Neuronal stem cell (in vitro differentiated cells): Measurements from ENCODE around the gene SETX.

Source experiments
- DNase-seq: peaks from one replicate; pipeline ENCODE4 v3.0.0-alpha.2; 2013; ENCODE audit warnings: low spot score
- H2AFZ ChIP-seq: one replicate; pipeline ENCODE4 v1.6.1; 2013; ENCODE audit warnings: mild to moderate bottlenecking, low read length, inconsistent platforms
- H2AK5ac ChIP-seq: 2 replicates; pipeline ENCODE4 v1.6.1; 2013; ENCODE audit warnings: low read depth, mild to moderate bottlenecking, inconsistent platforms, low read length, moderate library complexity, mixed read lengths
- H2BK120ac ChIP-seq: 2 replicates; pipeline ENCODE4 v1.6.1; 2013; ENCODE audit warnings: low read depth, mild to moderate bottlenecking, inconsistent platforms, low read length, moderate library complexity, mixed read lengths
- H2BK12ac ChIP-seq: one replicate; pipeline ENCODE4 v1.6.1; 2013; ENCODE audit warnings: low read length, inconsistent platforms
- H2BK15ac ChIP-seq: 2 replicates; pipeline ENCODE4 v1.6.1; 2013; ENCODE audit warnings: mild to moderate bottlenecking, low read length, inconsistent platforms, mixed read lengths
- H2BK5ac ChIP-seq: one replicate; pipeline ENCODE4 v1.6.1; 2013; ENCODE audit warnings: inconsistent platforms, mild to moderate bottlenecking, low read length, moderate library complexity
- H3K14ac ChIP-seq: one replicate; pipeline ENCODE4 v1.6.1; 2013; ENCODE audit warnings: low read length, inconsistent platforms
- H3K18ac ChIP-seq: 2 replicates; pipeline ENCODE4 v1.6.1; 2013; ENCODE audit warnings: low read length, inconsistent platforms
- H3K23ac ChIP-seq: 2 replicates; pipeline ENCODE4 v1.6.1; 2013; ENCODE audit warnings: low read depth, mild to moderate bottlenecking, mixed read lengths, low read length, inconsistent platforms; ENCODE audit not compliant: poor library complexity
- H3K27ac ChIP-seq: replicated peaks from 3 replicates; pipeline ENCODE4 v1.5.1; 2013; ENCODE audit warnings: low read length, inconsistent platforms
- H3K27me3 ChIP-seq, 3 experiments: 2 replicates each; pipeline ENCODE4 v1.6.1; 2013; ENCODE audit warnings: low read length in 3 of 3, mild to moderate bottlenecking in 2 of 3, inconsistent platforms in 1 of 3, low read depth in 1 of 3, mixed read lengths in 1 of 3, moderate library complexity in 1 of 3; ENCODE audit not compliant: control insufficient read depth in 3 of 3, insufficient read depth in 3 of 3
- H3K36me3 ChIP-seq, 2 donors: replicated peaks in 1 of 2; 2 replicates each; pipeline ENCODE4 v1.6.1; 2013; ENCODE audit warnings: low read length in 2 of 2; ENCODE audit not compliant: control insufficient read depth in 2 of 2, insufficient read depth in 2 of 2
- H3K4ac ChIP-seq: 2 replicates; pipeline ENCODE4 v1.6.1; 2013; ENCODE audit warnings: inconsistent platforms, mild to moderate bottlenecking, low read length, moderate library complexity
- H3K4me1 ChIP-seq, 2 donors: 1 replicate in 1 of 2; 2 replicates in 1 of 2; pipeline ENCODE4 v1.6.1; 2013; ENCODE audit warnings: low read length in 2 of 2, low read depth in 1 of 2; ENCODE audit not compliant: control insufficient read depth in 2 of 2, insufficient read depth in 1 of 2
- H3K4me2 ChIP-seq: one replicate; pipeline ENCODE4 v1.6.1; 2013; ENCODE audit warnings: mild to moderate bottlenecking, low read length, inconsistent platforms; ENCODE audit not compliant: insufficient read depth, poor library complexity, severe bottlenecking
- H3K4me3 ChIP-seq, 2 donors: 2 replicates each; pipeline ENCODE4 v1.5.1; 2013; ENCODE audit warnings: low read length in 2 of 2, mild to moderate bottlenecking in 2 of 2, inconsistent platforms in 1 of 2, moderate library complexity in 1 of 2
- H3K79me1 ChIP-seq: one replicate; pipeline ENCODE4 v1.6.1; 2013; ENCODE audit warnings: low read depth, mild to moderate bottlenecking, inconsistent platforms, low read length, moderate library complexity
- H3K9ac ChIP-seq: one replicate; pipeline ENCODE4 v1.6.1; 2013; ENCODE audit warnings: mild to moderate bottlenecking, low read depth, low read length, inconsistent platforms; ENCODE audit not compliant: poor library complexity
- H3K9me3 ChIP-seq, 2 donors: replicated peaks in 1 of 2; 2 replicates each; pipeline versions ENCODE3 to v1.6.1; 2013; ENCODE audit warnings: low read length in 2 of 2, mild to moderate bottlenecking in 2 of 2, inconsistent platforms in 1 of 2, low read depth in 1 of 2, mixed read lengths in 1 of 2, moderate library complexity in 1 of 2; ENCODE audit not compliant: control insufficient read depth in 2 of 2, insufficient read depth in 1 of 2
- H4K8ac ChIP-seq: one replicate; pipeline ENCODE4 v1.6.1; 2013; ENCODE audit warnings: low read depth, mild to moderate bottlenecking, inconsistent platforms, low read length, moderate library complexity
- H4K91ac ChIP-seq: one replicate; pipeline ENCODE4 v1.6.1; 2013; ENCODE audit warnings: low read length, low read depth, mild to moderate bottlenecking, inconsistent platforms; ENCODE audit not compliant: poor library complexity
- WGBS, 2 donors: extraction: QIAGEN DNeasy Blood & Tissue Kit; methylation state at CpG; one replicate each; pipeline ENCODE4 v1.1.7; 2013; ENCODE audit warnings: missing lambda C conversion rate in 2 of 2, mixed read lengths in 1 of 2; ENCODE audit not compliant: insufficient read length in 2 of 2, insufficient replicate concordance in 1 of 2; ENCODE audit errors: extremely low coverage in 2 of 2; 5-methylcytosine and 5-hydroxymethylcytosine counted together

The SETX gene

DNA sequence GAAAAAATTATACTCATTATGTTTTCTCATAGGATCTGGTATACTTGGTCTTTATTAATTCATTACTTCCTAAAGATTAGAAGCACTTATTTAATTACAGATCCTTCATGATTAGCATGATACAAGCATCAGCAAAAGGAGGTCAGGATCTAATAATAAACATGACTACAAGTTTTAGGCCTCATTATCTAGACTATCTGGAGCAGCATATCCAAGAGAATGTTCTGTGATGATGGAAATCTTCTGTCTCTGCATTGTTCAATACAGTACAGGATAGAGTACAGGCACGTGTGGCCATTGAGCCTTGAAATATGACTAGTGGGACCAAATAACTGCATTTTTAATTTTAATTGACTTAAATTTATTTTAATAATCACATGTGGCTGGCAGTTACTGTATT, 21.2 kb downstream of the SETX start:
- Histone ChIP-seq H3K23ac (no peak overlapping the region), H3K18ac (no peak overlapping the region), H2BK12ac (no peak overlapping the region), H4K8ac (no peak overlapping the region), H2AFZ (no peak overlapping the region), H3K4ac (no peak overlapping the region), H2BK15ac (no peak overlapping the region), H2AK5ac (no peak overlapping the region), H3K4me1 (no peaks in the 10 kb centered on the region), H3K14ac (no peak overlapping the region), H3K36me3 (peaks cover 12 to 96% of the 10 kb centered on the region in 2 donors), H3K27ac (no peak overlapping the region), H3K4me2 (no peak overlapping the region), H3K9me3 (no peaks in the 10 kb centered on the region), H3K79me1 (no peaks in the 10 kb centered on the region), H3K9ac (no peak overlapping the region), H4K91ac (no peak overlapping the region), H2BK120ac (no peak overlapping the region), H2BK5ac (no peak overlapping the region), H3K27me3 (no peaks in the 10 kb centered on the region), H3K4me3 (no peak overlapping the region)
- no peak for DNase-seq
- WGBS, 2 donors: no CpG with 5 or more reads among the region's 1 CpG

DNA sequence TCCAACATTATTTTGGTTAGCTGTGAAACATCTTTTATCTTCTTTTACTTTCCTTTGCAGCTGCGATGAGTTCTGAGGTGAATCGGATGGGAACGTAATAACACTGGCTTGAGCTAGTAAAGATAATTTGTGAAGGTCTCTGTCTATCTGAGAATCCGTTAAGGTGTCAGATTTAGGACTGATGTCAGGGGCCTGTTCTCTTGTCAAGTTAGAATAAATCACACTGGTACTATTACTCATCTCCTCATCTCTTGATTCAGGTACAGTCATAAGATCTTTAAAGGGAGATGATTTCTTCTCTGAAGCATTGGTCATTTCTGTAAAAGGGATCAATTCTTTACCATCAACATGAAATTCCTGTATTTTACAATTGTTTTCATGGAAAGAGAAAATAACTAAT, 26.2 kb downstream of the SETX start:
- H4K91ac ChIP-seq: no peak overlapping the region
- no peak overlapping the region for H2BK5ac ChIP-seq
- no peaks in the 10 kb centered on the region for H3K9me3 ChIP-seq
- H3K14ac ChIP-seq: no peak overlapping the region
- H2AK5ac ChIP-seq: no peak overlapping the region
- H4K8ac ChIP-seq: no peak overlapping the region
- DNase-seq: no peak
- H2AFZ ChIP-seq: no peak overlapping the region
- no peak overlapping the region for H2BK15ac ChIP-seq
- no peak overlapping the region for H2BK12ac ChIP-seq
- H3K9ac ChIP-seq: no peak overlapping the region
- no peaks in the 10 kb centered on the region for H3K4me1 ChIP-seq
- H3K4me3 ChIP-seq: no peak overlapping the region
- no peak overlapping the region for H3K4ac ChIP-seq
- no peak overlapping the region for H2BK120ac ChIP-seq
- H3K79me1 ChIP-seq: no peaks in the 10 kb centered on the region
- no peaks in the 10 kb centered on the region for H3K27me3 ChIP-seq
- WGBS, 2 donors: no CpG with 5 or more reads among the region's 4 CpGs
- no peak overlapping the region for H3K23ac ChIP-seq
- no peak overlapping the region for H3K4me2 ChIP-seq
- no peak overlapping the region for H3K27ac ChIP-seq
- H3K18ac ChIP-seq: no peak overlapping the region
- peaks cover 17 to 98% of the 10 kb centered on the region in 2 donors for H3K36me3 ChIP-seq

DNA sequence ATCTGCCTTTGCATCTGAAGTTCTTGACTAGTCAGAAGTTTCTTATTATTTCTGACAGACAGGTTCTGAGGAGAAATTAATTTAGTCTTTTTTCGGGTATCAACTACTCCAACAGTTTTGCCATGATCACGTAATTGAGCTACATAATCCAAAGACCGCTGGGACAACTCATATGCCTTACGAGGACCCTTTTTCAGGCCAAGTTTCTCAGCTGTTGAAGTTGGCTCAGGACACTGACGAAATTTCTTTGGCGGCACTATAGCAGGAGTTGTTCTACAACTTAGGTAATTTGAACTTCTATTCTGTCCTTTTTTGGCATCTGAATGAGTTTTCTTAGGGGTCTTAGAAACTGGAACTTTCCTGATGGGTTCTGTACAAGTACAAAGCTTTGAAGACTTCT, 27.2 kb downstream of the SETX start:
- Histone ChIP-seq H3K4me1 (no peaks in the 10 kb centered on the region), H2BK5ac (no peak overlapping the region), H2AK5ac (no peak overlapping the region), H2BK120ac (no peak overlapping the region), H3K9me3 (no peaks in the 10 kb centered on the region), H3K27me3 (no peaks in the 10 kb centered on the region), H2AFZ (no peak overlapping the region), H4K91ac (no peak overlapping the region), H3K23ac (no peak overlapping the region), H3K4me3 (no peak overlapping the region), H3K27ac (no peak overlapping the region), H3K4ac (no peak overlapping the region), H3K36me3 (peaks cover 17 to 99% of the 10 kb centered on the region in 2 donors), H4K8ac (no peak overlapping the region), H3K4me2 (no peak overlapping the region), H3K9ac (no peak overlapping the region), H3K18ac (no peak overlapping the region), H2BK12ac (no peak overlapping the region), H3K79me1 (no peaks in the 10 kb centered on the region), H3K14ac (no peak overlapping the region), H2BK15ac (no peak overlapping the region)
- no CpG with 5 or more reads among the region's 6 CpGs for WGBS, 2 donors
- DNase-seq: no peak

GRCh38 chr9:132324425-132324824, 30.4 kb downstream of the SETX start:
- no peak overlapping the region for H3K27ac ChIP-seq
- H4K8ac ChIP-seq: no peak overlapping the region
- no peak overlapping the region for H2BK120ac ChIP-seq
- H3K9ac ChIP-seq: no peak overlapping the region
- no peaks in the 10 kb centered on the region for H3K79me1 ChIP-seq
- no peak overlapping the region for H3K4me3 ChIP-seq
- no CpG with 5 or more reads among the region's 1 CpG for WGBS, 2 donors
- no peak overlapping the region for H4K91ac ChIP-seq
- no peak overlapping the region for H2AFZ ChIP-seq
- H3K9me3 ChIP-seq: no peaks in the 10 kb centered on the region
- H3K18ac ChIP-seq: no peak overlapping the region
- no peak for DNase-seq
- H3K14ac ChIP-seq: no peak overlapping the region
- H2BK5ac ChIP-seq: no peak overlapping the region
- H3K4me2 ChIP-seq: no peak overlapping the region
- H3K4ac ChIP-seq: no peak overlapping the region
- H2BK15ac ChIP-seq: no peak overlapping the region
- H3K4me1 ChIP-seq: peaks cover 0 to 7% of the 10 kb centered on the region in 2 donors
- H3K36me3 ChIP-seq: peaks cover 11 to 93% of the 10 kb centered on the region in 2 donors
- H3K27me3 ChIP-seq: no peaks in the 10 kb centered on the region
- no peak overlapping the region for H2AK5ac ChIP-seq
- no peak overlapping the region for H2BK12ac ChIP-seq
- no peak overlapping the region for H3K23ac ChIP-seq
